ENCODE measurements around the gene REPS2. TPM values are rescaled to one million over a fixed set of nuclear protein-coding genes. Genes with fewer than 3 reads are reported as not detected.
"Not testable (repeated sequence)": the region's sequence is repeated elsewhere in the genome, so short reads cannot be mapped to it uniquely, and the experiment has no call there.

REPS2 gene
- total RNA-seq, 1 donor from 2014 or later = 1.3 TPM

- Histone ChIP-seq H3K4me3 (ENCODE audit: low read depth, low read length) (peak overlapping the region; percentile 48), H3K36me3 (ENCODE audit: control insufficient read depth, insufficient read depth, low read length) (no peaks in the 10 kb centered on the region), H3K27me3 (ENCODE audit: control insufficient read depth, insufficient read depth, low read length) (peaks cover 8% of the 10 kb centered on the region)
- no peak for TF ChIP-seq CTCF (IDR thresholded peaks at IDR 0.05; ENCODE audit: insufficient read depth, low read length, poor library complexity, severe bottlenecking)
- no peak for DNase-seq (ENCODE audit: low read depth)
These were observed 609 bp downstream of the REPS2 start for GRCh38 chrX:16946971-16947562.

GRCh38 chrX:16950423-16950822 is 4.0 kb downstream of the REPS2 start:
- DNase-seq (ENCODE audit: low read depth) = no peak
- Histone ChIP-seq H3K4me3 (ENCODE audit: low read depth, low read length) (no peak overlapping the region), H3K36me3 (ENCODE audit: control insufficient read depth, insufficient read depth, low read length) (no peaks in the 10 kb centered on the region), H3K27me3 (ENCODE audit: control insufficient read depth, insufficient read depth, low read length) (peaks cover 8% of the 10 kb centered on the region)
- no peak for TF ChIP-seq CTCF (IDR thresholded peaks at IDR 0.05; ENCODE audit: insufficient read depth, low read length, poor library complexity, severe bottlenecking)

- no peak overlapping the region for H3K4me3 ChIP-seq (ENCODE audit: low read depth, low read length)
- DNase-seq (ENCODE audit: low read depth) = peak; percentile 16
- H3K36me3 ChIP-seq (ENCODE audit: control insufficient read depth, insufficient read depth, low read length) = no peaks in the 10 kb centered on the region
- no peak for TF ChIP-seq CTCF (IDR thresholded peaks at IDR 0.05; ENCODE audit: insufficient read depth, low read length, poor library complexity, severe bottlenecking)
- peaks cover under 1% of the 10 kb centered on the region for H3K27me3 ChIP-seq (ENCODE audit: control insufficient read depth, insufficient read depth, low read length)
These were observed 7.3 kb downstream of the REPS2 start for GRCh38 chrX:16953606-16954211.

- no peak for DNase-seq (ENCODE audit: low read depth)
- H3K36me3 ChIP-seq (ENCODE audit: control insufficient read depth, insufficient read depth, low read length) = no peaks in the 10 kb centered on the region
- TF ChIP-seq CTCF (IDR thresholded peaks at IDR 0.05; ENCODE audit: insufficient read depth, low read length, poor library complexity, severe bottlenecking) = no peak
- H3K4me3 ChIP-seq (ENCODE audit: low read depth, low read length) = no peak overlapping the region
- no peaks in the 10 kb centered on the region for H3K27me3 ChIP-seq (ENCODE audit: control insufficient read depth, insufficient read depth, low read length)
These were observed 11.3 kb downstream of the REPS2 start for GRCh38 chrX:16957751-16958150.

- DNase-seq (ENCODE audit: low read depth) = no peak
- H3K36me3 ChIP-seq (ENCODE audit: control insufficient read depth, insufficient read depth, low read length) = no peaks in the 10 kb centered on the region
These were observed 11.9 kb downstream of the REPS2 start for GRCh38 chrX:16958356-16958755.

GRCh38 chrX:16962661-16963060 is 16.2 kb downstream of the REPS2 start:
- not testable (repeated sequence) for H3K27me3 ChIP-seq (ENCODE audit: control insufficient read depth, insufficient read depth, low read length); DNase-seq (ENCODE audit: low read depth); H3K36me3 ChIP-seq (ENCODE audit: control insufficient read depth, insufficient read depth, low read length); H3K4me3 ChIP-seq (ENCODE audit: low read depth, low read length)

More at GRCh38 chrX:16958356-16958755, 11.9 kb downstream of the REPS2 start:
- no peak overlapping the region for H3K4me3 ChIP-seq (ENCODE audit: low read depth, low read length)
- no peak for TF ChIP-seq CTCF (IDR thresholded peaks at IDR 0.05; ENCODE audit: insufficient read depth, low read length, poor library complexity, severe bottlenecking)
- no peaks in the 10 kb centered on the region for H3K27me3 ChIP-seq (ENCODE audit: control insufficient read depth, insufficient read depth, low read length)

All from kidney epithelial cell (primary cell).